ENCODE measurements around the gene SSC4D. TPM values are rescaled to one million over a fixed set of nuclear protein-coding genes. Genes with fewer than 3 reads are reported as not detected.
A peak's percentile ranks its signal among the peaks of the same experiment; 100 is the strongest.
"Not testable (repeated sequence)": the region's sequence is repeated elsewhere in the genome, so short reads cannot be mapped to it uniquely, and the experiment has no call there.

The SSC4D gene
- total RNA-seq (2021), result 18.1 to 27.9 TPM (median 24.4 TPM) in 3 replicates
- Bru-seq, nascent RNA, result percentile 61 among the genes with signal in this experiment
- long read RNA-seq, experiment 1, transcript SSC4D-201 (11 exons, 2,801 nt), result major isoform, 10 of 47 reads
- long read RNA-seq, experiment 1, partial matches to known transcripts, result 14 of 47 reads
- long read RNA-seq, experiment 1, other reads (novel, unspliced or antisense), result 23 of 47 reads
- long read RNA-seq, experiment 2, transcript SSC4D-201 (11 exons, 2,801 nt), result major isoform, 5 of 53 reads
- long read RNA-seq, experiment 2, partial matches to known transcripts, result 13 of 53 reads
- long read RNA-seq, experiment 2, other reads (novel, unspliced or antisense), result 35 of 53 reads
- long read RNA-seq, experiment 3, partial matches to known transcripts, result 0 of 1 reads
- long read RNA-seq, experiment 3, other reads (novel, unspliced or antisense), result 1 of 1 reads

- Mint-ChIP-seq H3K36me3 (no peaks in the 10 kb centered on the region), H3K27ac (no peak within 1 kb of the TSS; the same call in 1 of the 2 replicates), H3K27me3 (ENCODE audit: low read depth) (no peaks in the 10 kb centered on the region), H3K4me1 (peaks cover 18% of the 10 kb centered on the region), H3K9me3 (no peaks in the 10 kb centered on the region), H3K4me3 (peak within 1 kb of the TSS; percentile 79)
- ATAC-seq (peak; percentile 96), DNase-seq (ENCODE audit: low spot score) (peak; percentile 77)
- CTCF ChIA-PET, result interaction anchor here (0.6 to 1.8 kb wide), 3 partner anchors 14 to 235 kb away, joined by 3 to 5 read pairs (median 3); no protein-coding TSS in a partner anchor
- 0 out of 2 replicates have a peak, but pooled peaks have one; percentile 46 for TF ChIP-seq SP1 (CRISPR knock-in tag; conservative IDR thresholded peaks at IDR 0.05)
- TF ChIP-seq ZNF396 (CRISPR knock-in tag; IDR thresholded peaks at IDR 0.05; ENCODE audit: borderline replicate concordance), result no peak
- no peak for TF ChIP-seq ZNF317 (CRISPR knock-in tag; IDR thresholded peaks at IDR 0.05; ENCODE audit: borderline replicate concordance, low read depth)
- TF ChIP-seq ZNF138 (CRISPR knock-in tag; conservative IDR thresholded peaks at IDR 0.05), result no peak
- TF ChIP-seq GABPB1 (CRISPR knock-in tag; IDR thresholded peaks at IDR 0.05), result no peak
- TF ChIP-seq JUN (CRISPR knock-in tag; IDR thresholded peaks at IDR 0.05), result no peak
- TF ChIP-seq NR2C2 (CRISPR knock-in tag; IDR thresholded peaks at IDR 0.05), result no peak
- no peak for TF ChIP-seq ATF1 (CRISPR knock-in tag; IDR thresholded peaks at IDR 0.05)
- TF ChIP-seq, protein P1, sequence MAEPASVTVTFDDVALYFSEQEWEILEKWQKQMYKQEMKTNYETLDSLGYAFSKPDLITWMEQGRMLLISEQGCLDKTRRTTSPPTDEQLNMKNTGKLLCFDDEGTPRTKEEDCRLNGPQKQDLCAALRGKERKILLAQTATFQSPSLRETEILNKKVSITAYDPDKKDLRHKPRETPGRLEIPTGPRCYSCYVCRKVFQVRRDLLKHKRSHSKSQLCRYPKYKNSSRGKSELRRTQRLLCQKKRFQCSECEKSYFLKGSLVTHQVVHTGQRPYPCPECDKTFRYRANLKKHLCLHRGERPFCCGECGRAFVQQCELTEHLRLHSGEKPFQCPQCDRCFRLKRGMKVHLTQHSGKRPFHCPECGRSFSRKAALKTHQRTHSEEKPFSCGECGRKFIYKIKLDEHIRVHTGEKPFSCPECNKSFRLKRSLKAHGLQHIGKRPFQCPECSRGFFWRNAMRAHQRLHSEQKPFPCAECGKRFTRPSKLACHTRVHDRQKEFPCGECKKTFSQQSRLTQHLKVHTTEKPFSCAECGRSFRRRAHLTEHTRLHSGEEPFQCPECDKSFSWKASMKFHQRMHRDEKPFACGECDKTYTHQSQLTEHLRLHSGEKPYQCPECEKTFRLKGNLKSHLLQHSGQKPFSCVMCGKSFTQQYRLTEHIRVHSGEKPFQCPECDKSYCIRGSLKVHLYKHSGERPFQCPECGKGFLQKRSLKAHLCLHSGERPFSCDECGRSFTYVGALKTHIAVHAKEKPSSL (CRISPR knock-in tag; conservative IDR thresholded peaks at IDR 0.05), result no peak
- no peak for TF ChIP-seq GTF2I (CRISPR knock-in tag; conservative IDR thresholded peaks at IDR 0.05)
- no peak for TF ChIP-seq TEAD4 (CRISPR knock-in tag; IDR thresholded peaks at IDR 0.05)
- TF ChIP-seq, protein P2, sequence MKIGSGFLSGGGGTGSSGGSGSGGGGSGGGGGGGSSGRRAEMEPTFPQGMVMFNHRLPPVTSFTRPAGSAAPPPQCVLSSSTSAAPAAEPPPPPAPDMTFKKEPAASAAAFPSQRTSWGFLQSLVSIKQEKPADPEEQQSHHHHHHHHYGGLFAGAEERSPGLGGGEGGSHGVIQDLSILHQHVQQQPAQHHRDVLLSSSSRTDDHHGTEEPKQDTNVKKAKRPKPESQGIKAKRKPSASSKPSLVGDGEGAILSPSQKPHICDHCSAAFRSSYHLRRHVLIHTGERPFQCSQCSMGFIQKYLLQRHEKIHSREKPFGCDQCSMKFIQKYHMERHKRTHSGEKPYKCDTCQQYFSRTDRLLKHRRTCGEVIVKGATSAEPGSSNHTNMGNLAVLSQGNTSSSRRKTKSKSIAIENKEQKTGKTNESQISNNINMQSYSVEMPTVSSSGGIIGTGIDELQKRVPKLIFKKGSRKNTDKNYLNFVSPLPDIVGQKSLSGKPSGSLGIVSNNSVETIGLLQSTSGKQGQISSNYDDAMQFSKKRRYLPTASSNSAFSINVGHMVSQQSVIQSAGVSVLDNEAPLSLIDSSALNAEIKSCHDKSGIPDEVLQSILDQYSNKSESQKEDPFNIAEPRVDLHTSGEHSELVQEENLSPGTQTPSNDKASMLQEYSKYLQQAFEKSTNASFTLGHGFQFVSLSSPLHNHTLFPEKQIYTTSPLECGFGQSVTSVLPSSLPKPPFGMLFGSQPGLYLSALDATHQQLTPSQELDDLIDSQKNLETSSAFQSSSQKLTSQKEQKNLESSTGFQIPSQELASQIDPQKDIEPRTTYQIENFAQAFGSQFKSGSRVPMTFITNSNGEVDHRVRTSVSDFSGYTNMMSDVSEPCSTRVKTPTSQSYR (CRISPR knock-in tag; IDR thresholded peaks at IDR 0.05), result no peak
- peak; percentile 64 for TF ChIP-seq ZNF121 (CRISPR knock-in tag; IDR thresholded peaks at IDR 0.05)
- TF ChIP-seq TCF7 (CRISPR knock-in tag; IDR thresholded peaks at IDR 0.05; ENCODE audit: low read depth), result no peak
- TF ChIP-seq MYBL2 (CRISPR knock-in tag; IDR thresholded peaks at IDR 0.05), result no peak
- TF ChIP-seq, protein P3, sequence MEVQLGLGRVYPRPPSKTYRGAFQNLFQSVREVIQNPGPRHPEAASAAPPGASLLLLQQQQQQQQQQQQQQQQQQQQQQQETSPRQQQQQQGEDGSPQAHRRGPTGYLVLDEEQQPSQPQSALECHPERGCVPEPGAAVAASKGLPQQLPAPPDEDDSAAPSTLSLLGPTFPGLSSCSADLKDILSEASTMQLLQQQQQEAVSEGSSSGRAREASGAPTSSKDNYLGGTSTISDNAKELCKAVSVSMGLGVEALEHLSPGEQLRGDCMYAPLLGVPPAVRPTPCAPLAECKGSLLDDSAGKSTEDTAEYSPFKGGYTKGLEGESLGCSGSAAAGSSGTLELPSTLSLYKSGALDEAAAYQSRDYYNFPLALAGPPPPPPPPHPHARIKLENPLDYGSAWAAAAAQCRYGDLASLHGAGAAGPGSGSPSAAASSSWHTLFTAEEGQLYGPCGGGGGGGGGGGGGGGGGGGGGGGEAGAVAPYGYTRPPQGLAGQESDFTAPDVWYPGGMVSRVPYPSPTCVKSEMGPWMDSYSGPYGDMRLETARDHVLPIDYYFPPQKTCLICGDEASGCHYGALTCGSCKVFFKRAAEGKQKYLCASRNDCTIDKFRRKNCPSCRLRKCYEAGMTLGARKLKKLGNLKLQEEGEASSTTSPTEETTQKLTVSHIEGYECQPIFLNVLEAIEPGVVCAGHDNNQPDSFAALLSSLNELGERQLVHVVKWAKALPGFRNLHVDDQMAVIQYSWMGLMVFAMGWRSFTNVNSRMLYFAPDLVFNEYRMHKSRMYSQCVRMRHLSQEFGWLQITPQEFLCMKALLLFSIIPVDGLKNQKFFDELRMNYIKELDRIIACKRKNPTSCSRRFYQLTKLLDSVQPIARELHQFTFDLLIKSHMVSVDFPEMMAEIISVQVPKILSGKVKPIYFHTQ (CRISPR knock-in tag; IDR thresholded peaks at IDR 0.05), result 0 out of 2 replicates have a peak, but pooled peaks have one; percentile 24
- TF ChIP-seq ATF6 (CRISPR knock-in tag; IDR thresholded peaks at IDR 0.05), result no peak
- no peak for TF ChIP-seq ZNF219 (CRISPR knock-in tag; IDR thresholded peaks at IDR 0.05; ENCODE audit: borderline replicate concordance)
- TF ChIP-seq, protein P4, sequence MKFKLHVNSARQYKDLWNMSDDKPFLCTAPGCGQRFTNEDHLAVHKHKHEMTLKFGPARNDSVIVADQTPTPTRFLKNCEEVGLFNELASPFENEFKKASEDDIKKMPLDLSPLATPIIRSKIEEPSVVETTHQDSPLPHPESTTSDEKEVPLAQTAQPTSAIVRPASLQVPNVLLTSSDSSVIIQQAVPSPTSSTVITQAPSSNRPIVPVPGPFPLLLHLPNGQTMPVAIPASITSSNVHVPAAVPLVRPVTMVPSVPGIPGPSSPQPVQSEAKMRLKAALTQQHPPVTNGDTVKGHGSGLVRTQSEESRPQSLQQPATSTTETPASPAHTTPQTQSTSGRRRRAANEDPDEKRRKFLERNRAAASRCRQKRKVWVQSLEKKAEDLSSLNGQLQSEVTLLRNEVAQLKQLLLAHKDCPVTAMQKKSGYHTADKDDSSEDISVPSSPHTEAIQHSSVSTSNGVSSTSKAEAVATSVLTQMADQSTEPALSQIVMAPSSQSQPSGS (CRISPR knock-in tag; IDR thresholded peaks at IDR 0.05; ENCODE audit: borderline replicate concordance, low read depth), result no peak
- POLR2A ChIA-PET, result interaction anchor here (0.5 to 1.3 kb wide), 2 partner anchors 11 to 91 kb away, joined by 3 to 6 read pairs; no protein-coding TSS in a partner anchor
Observed at GRCh38 chr7:76409537-76409936, at the start of gene SSC4D. SSC4D (minus strand) TSS chr7:76409697; CDS start chr7:76404439, 5,258 bp downstream.

DNA sequence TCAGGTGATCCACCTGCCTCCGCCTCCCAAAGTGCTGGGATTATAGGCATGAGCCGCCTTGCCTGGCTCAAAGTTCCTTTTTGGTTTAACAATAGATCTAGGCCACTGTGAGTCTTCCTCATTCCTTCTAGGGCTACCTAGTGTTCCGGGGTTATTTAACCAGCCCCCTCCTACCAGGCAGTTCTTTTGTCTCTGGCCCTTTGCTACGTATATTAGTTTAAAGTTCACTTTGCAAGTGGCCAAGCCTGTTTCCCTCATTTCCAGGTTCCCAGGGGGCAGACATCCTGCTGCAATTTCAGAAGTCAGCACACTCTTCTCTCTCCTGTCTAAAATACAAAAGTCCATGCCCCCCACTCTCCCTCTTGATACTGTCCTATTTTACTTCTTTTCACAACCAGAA, 49.0 kb upstream of the SSC4D start:
- H3K4me1 Mint-ChIP-seq; CTCF ChIA-PET; POLR2A ChIA-PET; H3K36me3 Mint-ChIP-seq; H3K27me3 Mint-ChIP-seq (ENCODE audit: low read depth); H3K4me3 Mint-ChIP-seq; H3K27ac Mint-ChIP-seq; H3K9me3 Mint-ChIP-seq: not testable (repeated sequence)
- peak; percentile 30 for DNase-seq (ENCODE audit: low spot score)
- peak; percentile 76 for ATAC-seq

DNA sequence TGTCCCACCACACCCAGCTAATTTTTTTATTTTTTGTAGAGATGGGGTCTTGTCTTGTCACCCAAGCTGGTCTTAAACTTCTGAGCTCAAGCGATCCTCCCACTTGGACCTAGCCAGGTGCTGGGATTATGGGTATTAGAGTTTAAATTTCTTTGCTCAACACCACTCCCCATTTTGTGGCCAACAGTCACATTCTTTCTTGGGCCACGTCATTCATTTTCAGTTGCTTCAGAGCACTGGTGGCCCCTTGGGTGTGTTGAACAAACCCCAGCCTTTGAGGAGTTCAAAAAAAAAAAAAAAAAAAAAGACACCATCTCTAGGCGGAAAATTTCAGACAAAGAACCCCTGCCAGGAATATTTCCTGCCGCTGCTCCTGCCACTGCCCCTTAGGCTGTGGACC, 47.5 kb upstream of the SSC4D start:
- peak; percentile 0; the same call in 1 of the 2 replicates for ATAC-seq

More for the DNA sequence above, 47.5 kb upstream of the SSC4D start:
- POLR2A ChIA-PET; H3K4me3 Mint-ChIP-seq; H3K27ac Mint-ChIP-seq; CTCF ChIA-PET; H3K9me3 Mint-ChIP-seq; H3K27me3 Mint-ChIP-seq (ENCODE audit: low read depth); H3K4me1 Mint-ChIP-seq; H3K36me3 Mint-ChIP-seq; DNase-seq (ENCODE audit: low spot score): not testable (repeated sequence)

Data from WTC11 (cell line).